H9 (cell line): Measurements from ENCODE around the gene EHMT2. TPM values are rescaled to one million over a fixed set of nuclear protein-coding genes. Genes with fewer than 3 reads are reported as not detected.
"Not testable (repeated sequence)": the region's sequence is repeated elsewhere in the genome, so short reads cannot be mapped to it uniquely, and the experiment has no call there.

Source experiments
- DNase-seq: peaks from one replicate; pipeline ENCODE4 v3.0.0-alpha.2; 2017
- H2AFZ ChIP-seq: one replicate; pipeline ENCODE4 v1.6.1; 2013; ENCODE audit warnings: mild to moderate bottlenecking, low read length, control low read depth, moderate library complexity
- H2AK5ac ChIP-seq: 2 replicates; pipeline ENCODE4 v1.6.1; 2013; ENCODE audit warnings: low read length, control low read depth, mixed read lengths; ENCODE audit not compliant: insufficient read length
- H2BK120ac ChIP-seq: one replicate; pipeline ENCODE4 v1.6.1; 2013; ENCODE audit warnings: low read depth, mild to moderate bottlenecking, low read length, control low read depth, inconsistent platforms; ENCODE audit not compliant: poor library complexity, severe bottlenecking
- H2BK12ac ChIP-seq: 2 replicates; pipeline ENCODE4 v1.6.1; 2013; ENCODE audit warnings: low read length, control low read depth, mixed read lengths, low read depth; ENCODE audit not compliant: insufficient read length
- H2BK15ac ChIP-seq: 2 replicates; pipeline ENCODE4 v1.6.1; 2013; ENCODE audit warnings: low read depth, low read length, control low read depth
- H2BK20ac ChIP-seq: one replicate; pipeline ENCODE4 v1.6.1; 2013; ENCODE audit warnings: low read depth, mild to moderate bottlenecking, low read length, control low read depth, inconsistent platforms; ENCODE audit not compliant: poor library complexity, severe bottlenecking
- H2BK5ac ChIP-seq: 2 replicates; pipeline ENCODE4 v1.6.1; 2013; ENCODE audit warnings: low read length, control low read depth, mixed read lengths; ENCODE audit not compliant: insufficient read length
- H3K14ac ChIP-seq: 2 replicates; pipeline ENCODE4 v1.6.1; 2013; ENCODE audit warnings: low read length, control low read depth; ENCODE audit not compliant: insufficient read depth
- H3K18ac ChIP-seq: 2 replicates; pipeline ENCODE4 v1.6.1; 2013; ENCODE audit warnings: low read depth, mild to moderate bottlenecking, mixed read lengths, low read length, control low read depth; ENCODE audit not compliant: insufficient read length
- H3K23ac ChIP-seq: 2 replicates; pipeline ENCODE4 v1.6.1; 2013; ENCODE audit warnings: low read length, control low read depth, mixed read lengths, low read depth; ENCODE audit not compliant: insufficient read length
- H3K23me2 ChIP-seq: 2 replicates; pipeline ENCODE4 v1.6.1; 2013; ENCODE audit warnings: low read depth, mild to moderate bottlenecking, mixed read lengths, low read length, control low read depth; ENCODE audit not compliant: insufficient read length, poor library complexity, severe bottlenecking
- H3K27ac ChIP-seq: 2 replicates; pipeline ENCODE4 v1.5.1; 2013; ENCODE audit warnings: low read length, control low read depth, mixed read lengths, low read depth; ENCODE audit not compliant: insufficient read length
- H3K27me3 ChIP-seq: 2 replicates; pipeline ENCODE4 v1.6.1; 2013; ENCODE audit warnings: low read length, control low read depth, inconsistent platforms; ENCODE audit not compliant: insufficient read depth
- H3K4ac ChIP-seq: 2 replicates; pipeline ENCODE4 v1.6.1; 2013; ENCODE audit warnings: low read depth, mild to moderate bottlenecking, control low read depth, inconsistent platforms, low read length, moderate library complexity
- H3K4me1 ChIP-seq: 2 replicates; pipeline ENCODE4 v1.6.1; 2013; ENCODE audit warnings: low read length, control low read depth, inconsistent platforms; ENCODE audit not compliant: insufficient read depth
- H3K4me2 ChIP-seq: 2 replicates; pipeline ENCODE4 v1.6.1; 2013; ENCODE audit warnings: low read length, control low read depth, mixed read lengths; ENCODE audit not compliant: insufficient read length, insufficient read depth
- H3K56ac ChIP-seq: 2 replicates; pipeline ENCODE4 v1.6.1; 2013; ENCODE audit warnings: low read depth, mild to moderate bottlenecking, mixed read lengths, low read length, control low read depth; ENCODE audit not compliant: insufficient read length
- H3K79me1 ChIP-seq: 2 replicates; pipeline ENCODE4 v1.6.1; 2013; ENCODE audit warnings: low read depth, mild to moderate bottlenecking, moderate library complexity, low read length, control low read depth, inconsistent platforms; ENCODE audit not compliant: insufficient read depth, poor library complexity, severe bottlenecking
- H3K79me2 ChIP-seq: 2 replicates; pipeline ENCODE4 v1.6.1; 2013; ENCODE audit warnings: low read length, control low read depth, inconsistent platforms; ENCODE audit not compliant: insufficient read depth
- H3K9ac ChIP-seq: 2 replicates; pipeline ENCODE4 v1.6.1; 2013; ENCODE audit warnings: low read length, control low read depth, mixed read lengths; ENCODE audit not compliant: insufficient read length; ENCODE audit errors: extremely low read depth
- H3K9me3 ChIP-seq: one replicate; pipeline ENCODE4 v1.6.1; 2013; ENCODE audit warnings: low read depth, low read length, inconsistent platforms; ENCODE audit not compliant: control insufficient read depth
- H3T11ph ChIP-seq: one replicate; pipeline ENCODE4 v1.6.1; 2013; ENCODE audit warnings: mild to moderate bottlenecking, low read length, control low read depth, inconsistent platforms
- H4K20me1 ChIP-seq: one replicate; pipeline ENCODE4 v1.6.1; 2013; ENCODE audit not compliant: control insufficient read depth, insufficient read length, insufficient read depth
- H4K5ac ChIP-seq: 2 replicates; pipeline ENCODE4 v1.6.1; 2013; ENCODE audit warnings: low read depth, mild to moderate bottlenecking, mixed read lengths, low read length, control low read depth; ENCODE audit not compliant: insufficient read length
- H4K8ac ChIP-seq: replicated peaks from 2 replicates; pipeline ENCODE4 v1.6.1; 2013; ENCODE audit warnings: low read length, control low read depth, mixed read lengths, low read depth; ENCODE audit not compliant: insufficient read length
- H4K91ac ChIP-seq: 2 replicates; pipeline ENCODE4 v1.6.1; 2013; ENCODE audit warnings: low read depth, mild to moderate bottlenecking, moderate library complexity, mixed read lengths, low read length, control low read depth; ENCODE audit not compliant: insufficient read length
- H3K27ac Mint-ChIP-seq, 3 experiments: 2 replicates in 2 of 3; 3 replicates in 1 of 3; pipeline ENCODE4 v1.8.0; 2020 to 2021; ENCODE audit warnings: mixed read lengths in 3 of 3, mild to moderate bottlenecking in 1 of 3, moderate library complexity in 1 of 3
- H3K27me3 Mint-ChIP-seq: 2 replicates; pipeline ENCODE4 v1.8.0; 2021; ENCODE audit warnings: low read depth, mild to moderate bottlenecking, moderate library complexity, mixed read lengths
- H3K36me3 Mint-ChIP-seq, 3 experiments: 2 replicates in 2 of 3; 3 replicates in 1 of 3; pipeline ENCODE4 v1.8.0; 2020 to 2021; ENCODE audit warnings: low read depth in 3 of 3, mixed read lengths in 3 of 3; ENCODE audit not compliant: insufficient read depth in 1 of 3
- H3K4me1 Mint-ChIP-seq, 2 experiments: 2 replicates each; pipeline ENCODE4 v1.8.0; 2020; ENCODE audit warnings: mixed read lengths in 2 of 2
- H3K4me3 Mint-ChIP-seq, 2 experiments: 2 replicates in 1 of 2; 3 replicates in 1 of 2; pipeline ENCODE4 v1.8.0; 2020 to 2021; ENCODE audit warnings: mild to moderate bottlenecking in 2 of 2, mixed read lengths in 2 of 2, moderate library complexity in 1 of 2
- H3K9me3 Mint-ChIP-seq, 2 experiments: 2 replicates in 1 of 2; 3 replicates in 1 of 2; pipeline ENCODE4 v1.8.0; 2020; ENCODE audit warnings: mild to moderate bottlenecking in 2 of 2, mixed read lengths in 2 of 2, moderate library complexity in 1 of 2
- CTCF ChIP-seq: fragments of 200-600 bp; sonication (generic); conservative IDR thresholded peaks from 3 replicates; pipeline ENCODE4 v1.8.0; 2021; ENCODE audit warnings: antibody characterized with exemption, mild to moderate bottlenecking
- WGBS: extraction: QIAGEN DNeasy Blood & Tissue Kit; methylation state at CpG from one replicate; pipeline ENCODE4 v1.1.7; 2013; ENCODE audit warnings: missing lambda C conversion rate, low lambda C conversion rate, mixed read lengths; ENCODE audit not compliant: insufficient read length; ENCODE audit errors: extremely low coverage; 5-methylcytosine and 5-hydroxymethylcytosine counted together
- total RNA-seq: library from RNA; stranded (reverse); gene quantifications from 2 replicates; pipeline ENCODE4 v1.2.1, GENCODE V29; 2021

EHMT2 gene
- total RNA-seq, 1 experiment from 2014 or later, result 124 TPM

GRCh38 chr6:31864818-31865204 lies 32.7 kb downstream of the EHMT2 start:
- peaks cover 15 to 31% of the 10 kb centered on the region in 2 experiments for H3K4me1 Mint-ChIP-seq
- H4K91ac ChIP-seq, result no peak overlapping the region
- no peak overlapping the region for H4K5ac ChIP-seq
- no peaks in the 10 kb centered on the region for H4K20me1 ChIP-seq
- H3K27me3 Mint-ChIP-seq, result peaks cover 2% of the 10 kb centered on the region
- H3K27ac ChIP-seq, result no peak overlapping the region
- TF ChIP-seq CTCF, result no peak
- H2BK120ac ChIP-seq, result no peak overlapping the region
- peak overlapping the region; percentile 84 to 98 for H3K4me3 Mint-ChIP-seq
- H3K9ac ChIP-seq, result no peak overlapping the region
- H3T11ph ChIP-seq, result no peak overlapping the region
- no peak overlapping the region for H2BK5ac ChIP-seq
- H3K23me2 ChIP-seq, result peaks cover 12% of the 10 kb centered on the region
- H3K56ac ChIP-seq, result no peak overlapping the region
- H2AFZ ChIP-seq, result no peak overlapping the region
- H3K14ac ChIP-seq, result no peak overlapping the region
- H3K18ac ChIP-seq, result no peak overlapping the region
- H3K23ac ChIP-seq, result no peak overlapping the region
- no peaks in the 10 kb centered on the region for H3K4me1 ChIP-seq
- H3K9me3 Mint-ChIP-seq, result no peaks in the 10 kb centered on the region; a peak in 1 of 5 replicates
- no peaks in the 10 kb centered on the region for H3K27me3 ChIP-seq
- no peaks in the 10 kb centered on the region for H3K79me1 ChIP-seq
- no peak overlapping the region for H3K4ac ChIP-seq
- no peak overlapping the region for H2AK5ac ChIP-seq
- H3K4me2 ChIP-seq, result no peak overlapping the region
- H2BK15ac ChIP-seq, result no peak overlapping the region
- no peaks in the 10 kb centered on the region for H3K9me3 ChIP-seq
- no peak overlapping the region for H4K8ac ChIP-seq
- DNase-seq, result no peak
- H2BK12ac ChIP-seq, result no peak overlapping the region
- H3K27ac Mint-ChIP-seq, result peak overlapping the region in 2 of 3 experiments; percentile 64 to 91; a peak in 2 of 7 replicates
- H2BK20ac ChIP-seq, result no peak overlapping the region
- no CpG with 5 or more reads among the region's 8 CpGs for WGBS
- peaks cover 5 to 8% (median 5%) of the 10 kb centered on the region in 3 experiments; a peak in 6 of 7 replicates for H3K36me3 Mint-ChIP-seq
- H3K79me2 ChIP-seq, result no peaks in the 10 kb centered on the region

DNA sequence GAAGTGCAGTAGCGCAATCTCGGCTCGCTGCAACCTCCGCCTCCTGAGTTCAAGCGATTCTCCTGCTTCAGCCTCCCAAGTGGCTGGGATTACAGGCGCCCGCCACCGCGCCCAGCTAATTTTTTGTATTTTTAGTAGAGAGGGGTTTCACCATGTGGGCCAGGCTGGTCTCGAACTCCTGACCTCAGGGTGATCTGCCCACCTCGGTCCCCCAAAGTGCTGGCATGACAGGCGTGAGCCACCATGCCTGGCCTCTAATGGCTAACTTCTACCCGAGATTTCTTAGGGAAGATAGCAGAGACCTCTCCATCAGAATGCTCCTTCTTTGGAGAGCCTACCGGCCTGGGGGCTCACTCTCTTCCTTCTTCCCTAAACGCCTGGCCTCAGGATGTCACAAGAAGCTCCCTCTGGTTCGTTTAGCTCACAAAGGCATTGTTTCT lies 33.4 kb downstream of the EHMT2 start:
- H3K79me1 ChIP-seq, H2BK5ac ChIP-seq, H2AK5ac ChIP-seq, DNase-seq, H4K20me1 ChIP-seq, H2AFZ ChIP-seq, H3K4ac ChIP-seq, H3T11ph ChIP-seq, H3K79me2 ChIP-seq, H4K5ac ChIP-seq, H2BK12ac ChIP-seq, H3K27ac ChIP-seq, H4K8ac ChIP-seq, H3K14ac ChIP-seq, H2BK15ac ChIP-seq, H3K9me3 Mint-ChIP-seq, H2BK20ac ChIP-seq, H3K56ac ChIP-seq, H3K9me3 ChIP-seq, H3K27me3 Mint-ChIP-seq, H2BK120ac ChIP-seq, H3K9ac ChIP-seq, H4K91ac ChIP-seq, H3K23ac ChIP-seq, H3K18ac ChIP-seq, H3K27me3 ChIP-seq, H3K4me1 ChIP-seq: not testable (repeated sequence)
- Mint-ChIP-seq H3K36me3 (peaks cover 6 to 14% (median 12%) of the 10 kb centered on the region in 3 experiments; a peak in 6 of 7 replicates), H3K4me1 (peaks cover 15 to 31% of the 10 kb centered on the region in 2 experiments), H3K27ac (peak overlapping the region; percentile 91 to 97 (median 96); a peak in 4 of 7 replicates), H3K4me3 (peak overlapping the region; percentile 84 to 98)
- Histone ChIP-seq H3K23me2 (peaks cover 12% of the 10 kb centered on the region), H3K4me2 (peak overlapping the region; percentile 94)
- no CpG with 5 or more reads among the region's 16 CpGs for WGBS
